HG02943 (cell line): Measurements from ENCODE around the gene MOB1A.
"Not testable (repeated sequence)": the region's sequence is repeated elsewhere in the genome, so short reads cannot be mapped to it uniquely, and the experiment has no call there.

Experiments used
- ATAC-seq: cut with Tn5 transposase; IDR thresholded peaks from one replicate; pipeline ENCODE4 v1.9.1; 2021; ENCODE audit warnings: mild to moderate bottlenecking, low read depth, moderate library complexity; ENCODE audit not compliant: unreplicated experiment

The MOB1A gene

DNA sequence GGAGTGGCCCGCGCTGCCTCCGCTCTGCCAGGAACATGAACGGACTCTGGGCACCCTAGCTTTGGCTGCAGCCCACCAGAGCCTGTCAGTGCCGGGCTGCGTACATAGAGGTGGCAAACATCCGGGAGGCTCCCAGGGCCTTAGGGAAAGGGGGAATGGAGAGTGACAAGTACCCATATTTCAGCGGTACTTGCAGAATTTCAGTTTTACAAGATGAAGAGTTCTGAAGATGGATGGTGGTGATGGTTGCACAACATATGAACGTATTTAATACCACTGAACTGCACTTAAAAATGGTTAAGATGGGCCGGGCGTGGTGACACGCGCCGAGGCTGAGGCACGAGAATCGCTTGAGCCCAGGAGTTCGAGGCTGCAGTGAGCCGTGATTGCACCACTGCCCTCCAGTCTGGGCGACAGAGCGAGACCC lies 20.6 kb upstream of the MOB1A start:
- ATAC-seq, result no peak

- peak; percentile 87 for ATAC-seq
These were observed 20.0 kb upstream of the MOB1A start, which contains the start of gene MTHFD2 for GRCh38 chr2:74198461-74199274. TSS of gene MTHFD2 (plus strand) at chr2:74198615. CDS start at chr2:74198642, 27 bp downstream.

- no peak for ATAC-seq
These were observed 19.4 kb upstream of the MOB1A start for GRCh38 chr2:74198023-74198460.

DNA sequence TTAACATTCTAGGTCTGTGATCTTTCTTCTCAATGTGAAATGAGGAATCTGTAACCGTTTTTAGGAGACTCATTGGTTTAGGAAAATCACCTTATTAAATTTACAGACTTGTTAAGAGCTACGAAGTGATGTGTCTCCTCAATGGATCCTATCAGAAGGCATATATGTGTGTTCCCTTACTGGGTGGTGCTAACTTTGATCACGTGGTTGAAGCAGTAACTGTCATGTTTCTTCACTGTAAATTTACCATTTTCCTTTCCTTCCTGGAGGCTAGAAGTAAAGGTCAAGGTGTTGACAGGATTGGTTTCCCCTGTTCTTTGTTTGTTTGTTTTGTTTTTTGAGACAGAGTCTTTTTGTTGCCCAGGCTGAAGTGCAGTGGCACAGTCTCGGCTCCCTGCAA lies 18.4 kb upstream of the MOB1A start:
- no peak for ATAC-seq

DNA sequence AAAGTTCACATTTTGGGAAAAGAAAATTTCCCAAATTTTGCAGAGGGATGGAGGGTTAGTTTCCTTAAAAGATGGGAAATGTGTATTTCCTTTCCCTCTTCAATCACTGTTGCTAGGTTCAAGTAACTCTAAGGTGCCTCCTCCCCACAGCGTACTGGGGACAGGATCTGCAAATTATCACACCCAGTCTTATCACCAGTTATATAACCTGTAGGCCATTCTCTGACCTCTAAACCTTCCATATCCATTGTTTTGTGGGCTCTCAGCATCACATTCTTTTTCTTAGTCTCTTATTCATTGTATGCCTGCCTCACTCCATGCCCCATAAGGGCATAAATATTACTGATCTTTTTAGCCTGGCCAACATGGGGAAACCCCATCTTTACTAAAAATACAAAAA lies 16.1 kb upstream of the MOB1A start:
- no peak for ATAC-seq

DNA sequence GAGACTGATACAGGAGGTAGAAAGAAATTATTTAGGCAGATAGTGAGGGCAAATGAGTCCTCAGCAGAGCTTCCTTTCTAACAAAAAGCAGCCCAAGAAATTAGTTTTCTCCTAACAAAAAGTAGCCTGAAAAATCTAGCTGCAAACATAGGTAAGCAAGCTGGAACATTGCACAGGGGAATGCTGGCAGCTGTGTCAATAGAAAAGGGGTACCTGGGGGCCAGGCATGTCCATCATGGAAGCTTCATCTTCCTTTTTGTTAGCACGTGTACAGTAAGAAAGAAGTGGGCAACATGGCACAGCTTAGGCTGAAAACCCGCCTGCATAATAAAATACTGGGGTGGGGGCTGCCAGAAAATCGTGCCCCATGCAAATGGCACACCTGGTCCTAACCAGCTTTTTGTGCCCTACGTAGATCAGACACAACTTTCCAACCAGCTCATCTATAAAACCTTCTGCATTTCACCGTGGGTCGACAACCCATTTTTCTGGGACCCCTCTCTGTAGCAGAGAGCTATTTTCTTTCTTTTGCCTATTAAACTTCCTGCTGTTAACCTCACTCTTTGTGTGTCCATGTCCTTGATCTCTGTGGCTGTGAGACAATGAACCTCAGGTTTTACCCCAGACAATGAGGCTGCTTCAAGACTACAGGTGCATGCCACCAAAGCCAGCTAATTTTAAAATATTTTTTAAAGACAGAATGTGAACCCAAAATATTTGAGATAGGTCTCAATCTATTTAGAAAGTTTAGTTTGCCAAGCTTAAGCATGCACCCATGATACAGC lies 13.1 kb upstream of the MOB1A start:
- ATAC-seq, result no peak

- ATAC-seq, result no peak
These were observed 10.0 kb upstream of the MOB1A start for GRCh38 chr2:74188696-74189095.

GRCh38 chr2:74188018-74188601 lies 9.4 kb upstream of the MOB1A start:
- ATAC-seq, result no peak

DNA sequence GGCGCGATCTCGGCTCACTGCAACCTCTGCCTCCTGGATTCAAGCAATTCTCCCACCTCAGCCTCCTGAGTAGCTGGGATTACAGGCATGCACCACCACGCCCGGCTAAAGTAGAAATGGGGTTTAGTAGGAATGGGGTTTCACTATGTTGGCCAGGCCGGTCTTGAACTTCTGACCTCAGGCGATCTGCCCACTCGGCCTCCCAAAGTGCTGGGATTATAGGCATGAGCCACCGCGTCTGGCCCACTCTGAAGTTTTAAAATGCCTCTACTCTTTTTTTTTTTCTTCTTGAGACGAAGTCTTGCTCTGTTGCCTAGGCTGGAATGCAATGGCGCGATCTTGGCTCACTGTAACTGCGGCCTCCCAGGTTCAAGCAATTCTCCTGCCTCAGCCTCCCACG lies 8.0 kb upstream of the MOB1A start:
- ATAC-seq, result not testable (repeated sequence)

GRCh38 chr2:74186038-74186437 lies 7.4 kb upstream of the MOB1A start:
- peak; percentile 42 for ATAC-seq

DNA sequence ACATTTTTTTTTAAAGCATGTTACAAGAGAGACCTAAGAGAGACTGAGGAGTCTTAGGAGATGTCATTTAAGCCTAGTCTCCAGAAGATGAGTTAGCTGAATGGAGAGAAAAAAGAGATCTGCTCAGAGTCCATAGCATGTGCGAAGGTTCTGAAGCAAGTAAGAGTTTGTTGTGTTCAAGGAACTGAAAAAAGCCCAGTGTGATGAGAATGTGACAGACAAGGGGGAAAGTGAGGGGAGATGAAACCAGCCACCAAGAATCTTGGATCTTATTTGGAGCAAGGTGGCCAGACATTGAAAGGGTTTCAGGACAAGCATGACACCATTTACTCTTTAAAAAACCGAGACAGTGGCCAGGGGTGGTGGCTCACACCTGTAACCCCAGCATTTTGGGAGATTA lies 5.2 kb upstream of the MOB1A start:
- ATAC-seq, result no peak

GRCh38 chr2:74181739-74182138 lies 3.1 kb upstream of the MOB1A start:
- no peak for ATAC-seq

DNA sequence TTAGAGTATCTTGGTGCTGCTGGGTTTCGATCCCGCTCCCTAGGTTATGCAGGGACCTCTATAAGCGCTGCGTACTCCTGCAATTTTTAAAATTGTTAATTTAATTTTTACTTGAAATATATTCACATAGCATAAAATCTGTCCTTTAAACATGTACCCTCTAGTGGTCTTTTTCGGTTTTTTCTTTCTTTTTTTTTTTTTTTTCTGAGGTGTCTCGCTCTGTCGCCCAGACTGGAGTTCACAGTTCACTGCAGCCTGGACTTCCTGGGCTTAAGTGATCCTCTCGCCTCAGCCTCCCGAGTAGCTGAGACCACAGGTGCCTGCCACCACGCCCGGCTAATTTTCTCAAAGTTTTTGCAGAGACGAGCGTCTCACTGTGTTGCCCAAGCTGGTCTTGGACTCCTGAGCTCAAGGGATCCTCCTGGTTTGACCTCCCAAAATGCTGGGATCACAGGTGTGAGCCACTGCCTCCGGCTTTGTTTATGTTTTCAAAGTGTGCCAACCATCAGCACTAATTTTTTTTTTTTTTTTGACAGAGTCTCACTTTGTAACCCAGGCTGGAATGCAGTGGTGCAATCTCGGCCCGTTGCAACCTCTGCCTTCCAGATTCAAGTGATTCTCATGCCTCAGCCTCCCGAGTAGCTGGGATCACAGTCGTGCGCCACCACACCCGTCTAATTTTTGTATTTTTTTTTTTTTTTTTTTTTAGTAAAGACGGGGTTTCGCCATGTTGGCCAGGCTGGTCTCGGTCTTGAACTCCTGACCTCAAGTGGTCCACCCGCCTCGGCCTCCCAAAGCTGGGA lies 585 bp upstream of the MOB1A start:
- peak; percentile 18 for ATAC-seq

DNA sequence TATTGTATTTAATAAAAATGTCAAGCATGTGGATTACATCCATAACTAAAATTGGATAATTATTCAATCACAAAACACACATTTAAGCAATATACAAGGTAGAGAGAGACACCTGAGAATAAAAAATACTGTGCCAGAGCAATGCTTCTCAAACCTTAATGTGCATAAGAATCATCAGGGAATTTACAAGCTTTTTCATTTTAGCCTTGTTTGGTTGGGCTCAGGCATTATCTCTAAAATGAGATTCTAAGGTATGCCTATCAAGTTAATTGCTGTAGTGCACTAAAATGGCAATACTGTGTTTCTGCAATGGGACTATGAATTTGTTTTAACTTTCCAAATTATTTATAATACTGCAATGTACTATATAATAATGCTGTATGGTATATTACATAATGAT lies 983 bp downstream of the MOB1A start:
- no peak for ATAC-seq

GRCh38 chr2:74174909-74175308 lies 3.8 kb downstream of the MOB1A start:
- no peak for ATAC-seq

DNA sequence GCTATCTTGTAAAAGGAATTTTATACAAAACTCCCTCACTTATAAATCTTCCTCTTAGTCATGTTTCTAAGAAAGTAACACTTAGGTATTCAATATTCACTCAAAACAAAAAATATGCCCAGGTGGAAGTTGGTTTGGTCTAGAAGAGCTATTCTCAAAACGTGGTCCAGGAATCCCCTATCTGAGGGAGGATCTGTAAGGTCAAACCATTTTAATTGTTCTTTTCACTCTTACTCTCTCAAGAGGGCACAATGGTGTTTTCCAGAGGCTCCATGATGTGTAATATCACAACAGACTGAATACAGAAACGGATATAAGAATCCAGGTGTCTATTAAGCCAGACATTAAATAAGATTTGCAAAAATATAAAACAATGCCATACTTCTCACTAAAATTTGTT lies 9.9 kb downstream of the MOB1A start:
- no peak for ATAC-seq

GRCh38 chr2:74164761-74165160 lies 13.9 kb downstream of the MOB1A start:
- ATAC-seq, result no peak

- ATAC-seq, result no peak
These were observed 15.7 kb downstream of the MOB1A start for GRCh38 chr2:74162951-74163350.

GRCh38 chr2:74155830-74156229 lies 22.8 kb downstream of the MOB1A start:
- no peak for ATAC-seq

GRCh38 chr2:74152954-74153353 lies 25.7 kb downstream of the MOB1A start:
- no peak for ATAC-seq
